ENCODE data around the gene TIAM1. TPM values are rescaled to one million over a fixed set of nuclear protein-coding genes. Genes with fewer than 3 reads are reported as not detected.

TIAM1 gene
- total RNA-seq, 2 experiments from 2014 or later: 15.0 to 25.1 TPM

DNA sequence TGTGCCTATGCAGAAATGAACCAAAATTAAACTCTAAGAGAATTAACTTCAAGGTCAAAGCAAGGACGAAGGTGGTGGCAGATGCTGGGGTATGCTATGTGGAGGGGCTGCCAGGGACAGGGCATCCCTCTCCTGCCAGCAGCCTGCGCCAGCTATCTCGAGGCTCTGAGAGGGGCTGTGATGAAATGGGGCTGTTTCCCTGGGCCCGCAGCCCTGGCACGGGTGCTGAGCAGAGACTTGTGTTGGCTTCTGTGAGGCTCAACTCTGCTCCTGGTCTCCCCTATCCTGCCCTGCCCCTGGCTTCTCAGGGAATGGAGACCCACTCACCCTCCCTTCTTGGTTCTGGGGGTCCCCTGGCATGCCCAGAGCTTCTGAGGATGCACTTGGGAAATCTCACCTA, 41.9 kb upstream of the TIAM1 start:
- H2AFZ ChIP-seq (ENCODE audit: low read length): no peak overlapping the region
- no peak overlapping the region for H3K27ac ChIP-seq (ENCODE audit: low read depth, low read length, poor library complexity, severe bottlenecking)
- intact Hi-C loops (cut with micrococcal nuclease; ENCODE audit: unreplicated experiment): no loop called here
- CTCF ChIA-PET (ENCODE audit: unreplicated experiment): no interaction called here
- no peak overlapping the region for H3K4me2 ChIP-seq (ENCODE audit: low read length)
- TF ChIP-seq CTCF (conservative IDR thresholded peaks at IDR 0.05; ENCODE audit: low read length) (no peak), EZH2phosphoT487 (IDR thresholded peaks at IDR 0.05; ENCODE audit: borderline replicate concordance, low read depth, low read length) (no peak)
- H3K79me2 ChIP-seq (ENCODE audit: insufficient read depth, low read depth, low read length): no peaks in the 10 kb centered on the region
- no peak overlapping the region for H3K4me3 ChIP-seq (ENCODE audit: low read depth, low read length, poor library complexity, severe bottlenecking)
- no peaks in the 10 kb centered on the region for H3K36me3 ChIP-seq (ENCODE audit: insufficient read depth, low read length)
- no peak for DNase-seq (ENCODE audit: low spot score)
- no peaks in the 10 kb centered on the region for H3K9me2 ChIP-seq (ENCODE audit: insufficient read depth, low read length)
- no peaks in the 10 kb centered on the region for H4K20me1 ChIP-seq (ENCODE audit: insufficient read depth, low read length)
- no TSS peak for BruUV-seq (replicated peaks)
- POLR2A ChIA-PET: no interaction called here
- no peaks in the 10 kb centered on the region for H3K9me3 ChIP-seq (ENCODE audit: low read length)
- H3K4me1 ChIP-seq (ENCODE audit: insufficient read depth, low read length, poor library complexity, severe bottlenecking): no peaks in the 10 kb centered on the region

DNA sequence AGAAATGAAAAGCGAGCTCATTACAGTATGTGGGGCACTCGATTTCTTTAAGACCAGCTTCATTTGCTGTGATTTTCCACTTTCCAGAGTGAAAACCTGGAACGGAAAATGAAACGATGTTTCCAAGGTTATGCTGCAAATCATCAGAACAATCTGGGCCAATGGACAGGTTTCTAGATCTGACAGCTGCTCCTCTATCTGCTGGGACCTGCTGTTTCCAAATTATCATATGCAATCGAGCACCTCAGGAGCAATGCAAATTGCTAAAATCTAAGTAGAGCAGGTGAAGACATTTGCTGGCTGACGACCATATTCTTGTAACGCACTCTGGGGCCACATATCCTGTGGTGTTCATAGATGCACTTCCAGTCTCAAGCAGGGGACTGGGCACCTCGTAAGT, 39.7 kb upstream of the TIAM1 start:
- Histone ChIP-seq H3K4me3 (ENCODE audit: low read depth, low read length, poor library complexity, severe bottlenecking) (no peak overlapping the region), H3K4me1 (ENCODE audit: insufficient read depth, low read length, poor library complexity, severe bottlenecking) (no peaks in the 10 kb centered on the region), H3K79me2 (ENCODE audit: insufficient read depth, low read depth, low read length) (no peaks in the 10 kb centered on the region), H3K27ac (ENCODE audit: low read depth, low read length, poor library complexity, severe bottlenecking) (no peak overlapping the region), H2AFZ (ENCODE audit: low read length) (no peak overlapping the region), H3K9me3 (ENCODE audit: low read length) (no peaks in the 10 kb centered on the region), H3K4me2 (ENCODE audit: low read length) (no peak overlapping the region), H3K9me2 (ENCODE audit: insufficient read depth, low read length) (no peaks in the 10 kb centered on the region), H4K20me1 (ENCODE audit: insufficient read depth, low read length) (no peaks in the 10 kb centered on the region), H3K36me3 (ENCODE audit: insufficient read depth, low read length) (no peaks in the 10 kb centered on the region)
- ChIA-PET POLR2A (interaction anchor here (0.9 kb wide), 1 partner anchor 82 kb away, joined by 3 read pairs; no protein-coding TSS in a partner anchor), CTCF (ENCODE audit: unreplicated experiment) (no interaction called here)
- no TSS peak for BruUV-seq (replicated peaks)
- no peak for TF ChIP-seq EZH2phosphoT487 (IDR thresholded peaks at IDR 0.05; ENCODE audit: borderline replicate concordance, low read depth, low read length)
- TF ChIP-seq CTCF (conservative IDR thresholded peaks at IDR 0.05; ENCODE audit: low read length): no peak
- DNase-seq (ENCODE audit: low spot score): no peak
- intact Hi-C loops (cut with micrococcal nuclease; ENCODE audit: unreplicated experiment): no loop called here

DNA sequence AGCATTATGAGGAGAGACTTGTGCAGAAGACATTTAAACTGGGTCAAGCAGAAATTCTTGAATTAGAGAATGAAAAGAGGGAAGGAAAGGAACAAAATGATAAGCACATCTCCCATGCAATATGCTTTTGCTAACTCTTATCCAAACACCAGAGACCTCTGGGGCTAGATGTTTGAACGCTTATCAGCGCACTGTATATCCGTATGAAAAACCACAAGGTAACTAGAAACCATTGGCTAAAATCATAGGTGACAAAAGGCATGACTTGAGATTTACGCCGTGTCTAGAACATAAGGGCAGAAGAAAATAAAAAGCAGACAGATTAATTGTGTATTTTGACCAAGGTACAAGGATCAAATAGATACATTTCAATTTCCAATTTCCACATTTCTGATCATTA, 38.0 kb upstream of the TIAM1 start:
- intact Hi-C loops (cut with micrococcal nuclease; ENCODE audit: unreplicated experiment): no loop called here
- Histone ChIP-seq H4K20me1 (ENCODE audit: insufficient read depth, low read length) (no peaks in the 10 kb centered on the region), H3K4me3 (ENCODE audit: low read depth, low read length, poor library complexity, severe bottlenecking) (no peak overlapping the region), H3K36me3 (ENCODE audit: insufficient read depth, low read length) (no peaks in the 10 kb centered on the region), H3K9me3 (ENCODE audit: low read length) (no peaks in the 10 kb centered on the region), H3K4me2 (ENCODE audit: low read length) (no peak overlapping the region), H2AFZ (ENCODE audit: low read length) (no peak overlapping the region), H3K4me1 (ENCODE audit: insufficient read depth, low read length, poor library complexity, severe bottlenecking) (no peaks in the 10 kb centered on the region), H3K79me2 (ENCODE audit: insufficient read depth, low read depth, low read length) (no peaks in the 10 kb centered on the region), H3K9me2 (ENCODE audit: insufficient read depth, low read length) (no peaks in the 10 kb centered on the region), H3K27ac (ENCODE audit: low read depth, low read length, poor library complexity, severe bottlenecking) (no peak overlapping the region)
- POLR2A ChIA-PET: no interaction called here
- CTCF ChIA-PET (ENCODE audit: unreplicated experiment): no interaction called here
- DNase-seq (ENCODE audit: low spot score): no peak
- no TSS peak for BruUV-seq (replicated peaks)
- TF ChIP-seq EZH2phosphoT487 (IDR thresholded peaks at IDR 0.05; ENCODE audit: borderline replicate concordance, low read depth, low read length): no peak
- TF ChIP-seq CTCF (conservative IDR thresholded peaks at IDR 0.05; ENCODE audit: low read length): no peak
